ENCODE results near the gene KCNA1.

The KCNA1 gene

GRCh38 chr12:4958697-4959375 lies 49.1 kb downstream of the KCNA1 start:
- DNase-seq (ENCODE audit: low read depth in 1 of 2, low spot score in 1 of 2): no peak

GRCh38 chr12:4959381-4959780 lies 49.7 kb downstream of the KCNA1 start:
- no peak for DNase-seq (ENCODE audit: low read depth in 1 of 2, low spot score in 1 of 2)

GRCh38 chr12:4960030-4960429 lies 50.3 kb downstream of the KCNA1 start:
- DNase-seq (ENCODE audit: low read depth in 1 of 2, low spot score in 1 of 2): no peak

GRCh38 chr12:4960547-4960946 lies 50.8 kb downstream of the KCNA1 start:
- DNase-seq (ENCODE audit: low read depth in 1 of 2, low spot score in 1 of 2): no peak

GRCh38 chr12:4961311-4961710 lies 51.6 kb downstream of the KCNA1 start:
- DNase-seq (ENCODE audit: low read depth in 1 of 2, low spot score in 1 of 2): no peak

GRCh38 chr12:4962539-4963486 lies 53.1 kb downstream of the KCNA1 start:
- no peak for DNase-seq (ENCODE audit: low read depth in 1 of 2, low spot score in 1 of 2)

Measured in activated CD4-positive, alpha-beta T cell treated with anti-CD3 and anti-CD28 coated beads, Interleukin-2, amount 50 U/mL, for 24 hours (primary cell).